Stimulated activated CD8-positive, alpha-beta memory T cell treated with anti-CD3 and anti-CD28 coated beads, Interleukin-15, amount 100 ng/mL, for 48 hours (primary cell): Measurements from ENCODE around the gene PIKFYVE.
"Not testable (repeated sequence)": the region's sequence is repeated elsewhere in the genome, so short reads cannot be mapped to it uniquely, and the experiment has no call there.

Experiments used
- DNase-seq, 2 donors: peaks; one replicate each; pipeline ENCODE4 v3.0.0-alpha.2; 2020; ENCODE audit warnings: low read depth in 2 of 2

PIKFYVE gene

GRCh38 chr2:208297961-208298360, 31.9 kb downstream of the PIKFYVE start:
- no peak for DNase-seq

GRCh38 chr2:208300847-208301618, 35.0 kb downstream of the PIKFYVE start:
- no peak for DNase-seq

GRCh38 chr2:208304157-208304556, 38.1 kb downstream of the PIKFYVE start:
- DNase-seq: no peak

DNA sequence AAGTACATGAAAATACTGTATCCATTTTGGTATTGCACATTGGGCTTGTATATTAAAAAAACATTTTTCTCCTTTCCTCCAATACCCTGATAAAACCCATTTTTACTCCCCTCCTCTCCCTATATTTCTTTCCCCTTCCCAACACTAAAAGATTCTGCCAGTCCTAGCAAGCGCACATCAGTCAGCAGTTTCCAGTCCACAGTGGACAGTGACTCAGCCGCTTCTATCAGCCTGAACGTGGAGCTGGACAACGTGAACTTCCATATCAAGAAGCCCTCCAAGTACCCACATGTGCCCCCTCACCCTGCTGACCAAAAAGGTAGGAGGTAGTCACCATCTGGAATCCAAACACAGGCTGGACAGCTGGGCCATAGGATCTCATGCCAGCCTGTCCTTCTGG, 38.6 kb downstream of the PIKFYVE start:
- DNase-seq: no peak

- no peak for DNase-seq
Observed at GRCh38 chr2:208306291-208306690, 40.2 kb downstream of the PIKFYVE start.

- no peak for DNase-seq
Observed at GRCh38 chr2:208311321-208311720, 45.3 kb downstream of the PIKFYVE start.

DNA sequence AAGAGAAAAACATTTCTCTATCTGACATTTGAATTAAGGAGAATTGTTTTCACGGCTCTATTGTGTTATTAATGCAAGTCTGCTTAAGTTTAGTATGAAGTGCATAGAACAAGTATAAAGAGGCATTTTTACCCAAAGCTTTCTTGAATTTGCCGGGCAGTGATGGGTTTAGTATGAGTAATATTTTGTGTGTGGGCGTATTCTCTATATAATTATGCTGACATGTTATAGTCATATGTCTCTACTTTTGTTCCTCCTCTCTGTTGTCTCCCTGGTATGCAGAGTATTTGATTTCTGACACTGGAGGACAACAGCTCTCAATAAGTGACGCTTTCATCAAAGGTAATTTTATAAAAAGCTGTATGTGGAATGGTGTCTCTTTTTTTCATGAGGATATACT, 45.9 kb downstream of the PIKFYVE start:
- no peak for DNase-seq

DNA sequence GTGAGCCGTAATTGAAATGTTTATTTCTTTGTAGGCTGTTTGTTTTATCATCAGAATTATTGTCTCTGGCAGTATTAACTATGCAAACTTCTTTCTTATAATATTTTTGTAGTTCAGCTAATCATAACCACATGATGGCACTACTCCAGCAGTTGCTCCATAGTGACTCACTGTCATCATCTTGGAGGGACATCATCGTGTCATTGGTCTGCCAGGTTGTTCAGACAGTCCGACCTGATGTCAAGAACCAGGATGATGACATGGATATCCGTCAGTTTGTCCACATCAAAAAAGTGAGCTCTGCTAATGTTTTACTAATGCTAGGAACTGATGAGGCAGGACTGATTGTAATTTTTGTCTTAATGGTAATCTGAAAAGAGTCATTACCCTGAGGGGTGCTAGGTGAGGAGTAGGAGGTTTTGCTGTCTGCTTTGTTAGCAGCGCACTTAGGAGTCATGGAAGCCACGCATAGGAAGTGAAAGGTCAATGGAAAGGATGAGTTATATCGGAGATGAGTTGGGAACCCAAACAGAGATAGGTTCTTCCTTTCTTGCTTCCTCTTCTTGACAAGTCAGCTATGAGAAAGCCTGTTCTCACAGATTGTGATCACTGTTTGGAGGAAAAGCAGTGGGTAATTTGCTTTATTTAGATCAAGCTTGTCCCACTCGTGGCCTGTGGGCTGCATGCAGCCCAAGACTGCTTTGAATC, 49.2 kb downstream of the PIKFYVE start:
- DNase-seq: no peak

GRCh38 chr2:208318127-208318526, 52.1 kb downstream of the PIKFYVE start:
- no peak for DNase-seq

- no peak for DNase-seq
Observed at GRCh38 chr2:208319391-208319790, 53.3 kb downstream of the PIKFYVE start.

- DNase-seq: no peak
Observed at GRCh38 chr2:208320686-208321085, 54.6 kb downstream of the PIKFYVE start.

DNA sequence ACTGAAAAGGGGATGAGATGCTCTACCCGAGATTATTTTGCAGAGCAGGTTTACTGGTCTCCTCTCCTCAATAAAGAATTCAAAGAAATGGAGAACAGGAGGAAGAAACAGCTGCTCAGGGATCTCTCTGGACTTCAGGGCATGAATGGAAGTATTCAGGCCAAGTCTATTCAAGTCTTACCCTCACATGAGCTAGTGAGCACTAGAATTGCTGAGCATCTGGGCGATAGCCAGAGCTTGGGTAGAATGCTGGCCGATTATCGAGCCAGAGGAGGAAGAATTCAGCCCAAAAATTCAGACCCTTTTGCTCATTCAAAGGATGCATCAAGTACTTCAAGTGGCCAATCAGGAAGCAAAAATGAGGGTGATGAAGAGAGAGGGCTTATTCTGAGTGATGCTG, 60.0 kb downstream of the PIKFYVE start:
- DNase-seq: no peak

- no peak for DNase-seq
Observed at GRCh38 chr2:208329485-208329884, 63.4 kb downstream of the PIKFYVE start.

DNA sequence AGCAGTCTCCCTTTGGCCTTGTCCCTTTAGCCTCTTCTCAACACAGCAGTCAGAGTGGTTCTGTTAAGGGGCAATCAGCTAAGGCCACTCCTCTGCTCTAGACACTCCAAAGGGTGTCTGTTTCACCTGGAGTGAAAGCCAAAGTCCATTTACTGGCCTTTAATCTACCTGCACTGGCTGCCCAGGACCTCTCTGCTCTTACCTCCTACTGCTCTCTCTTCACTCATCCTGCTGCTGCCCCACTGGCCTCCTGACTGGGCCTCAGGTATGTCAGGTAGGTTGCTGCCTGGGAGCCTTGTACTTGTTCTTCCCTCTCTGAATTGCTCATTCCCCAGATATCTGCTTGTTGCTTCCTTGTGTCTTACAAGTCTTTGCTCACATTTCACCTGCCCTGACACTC, 68.2 kb downstream of the PIKFYVE start:
- no peak for DNase-seq

- DNase-seq: no peak
Observed at GRCh38 chr2:208346756-208347155, 80.7 kb downstream of the PIKFYVE start.

- DNase-seq: no peak
Observed at GRCh38 chr2:208350610-208351009, 84.6 kb downstream of the PIKFYVE start.

DNA sequence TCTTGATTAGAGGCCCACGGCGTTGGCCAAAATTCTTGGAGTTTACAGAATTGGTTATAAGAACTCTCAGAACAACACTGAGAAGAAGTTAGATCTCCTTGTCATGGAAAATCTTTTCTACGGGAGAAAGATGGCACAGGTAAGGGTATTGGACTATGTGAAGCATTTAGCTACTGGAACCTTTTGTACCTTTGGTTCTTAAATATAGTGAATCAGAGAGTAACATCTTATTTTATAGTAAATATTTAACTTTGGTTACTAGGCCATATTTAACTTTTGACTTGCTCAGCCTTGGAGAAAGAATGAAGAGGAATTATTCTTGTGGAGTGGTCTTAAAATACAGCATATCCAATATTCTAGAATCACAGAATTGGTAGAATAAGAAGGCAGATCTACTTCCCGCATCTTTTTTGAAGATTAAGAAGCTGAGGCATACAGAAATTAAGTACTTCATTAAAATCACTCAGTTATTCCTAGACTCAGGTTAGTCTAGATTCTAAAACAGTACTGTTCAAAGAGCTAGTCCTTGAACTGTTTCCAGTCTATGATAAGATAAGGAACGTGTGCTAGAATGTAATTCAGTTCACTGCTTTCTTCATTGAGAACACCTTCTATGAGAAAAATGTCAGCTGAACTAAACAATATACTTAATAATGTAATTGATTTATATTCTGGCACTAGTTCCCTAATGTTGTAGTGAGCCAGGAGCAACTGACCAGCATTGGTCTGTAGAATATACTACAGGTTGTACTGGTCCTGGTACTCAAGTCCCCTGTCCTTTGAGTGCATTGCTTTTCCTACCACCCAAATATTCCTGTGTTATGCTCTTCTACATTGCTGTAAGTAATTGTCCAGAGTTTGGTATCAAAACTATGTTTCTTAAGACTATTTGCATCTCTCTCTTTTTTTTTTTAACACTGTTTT, 86.9 kb downstream of the PIKFYVE start:
- no peak for DNase-seq

DNA sequence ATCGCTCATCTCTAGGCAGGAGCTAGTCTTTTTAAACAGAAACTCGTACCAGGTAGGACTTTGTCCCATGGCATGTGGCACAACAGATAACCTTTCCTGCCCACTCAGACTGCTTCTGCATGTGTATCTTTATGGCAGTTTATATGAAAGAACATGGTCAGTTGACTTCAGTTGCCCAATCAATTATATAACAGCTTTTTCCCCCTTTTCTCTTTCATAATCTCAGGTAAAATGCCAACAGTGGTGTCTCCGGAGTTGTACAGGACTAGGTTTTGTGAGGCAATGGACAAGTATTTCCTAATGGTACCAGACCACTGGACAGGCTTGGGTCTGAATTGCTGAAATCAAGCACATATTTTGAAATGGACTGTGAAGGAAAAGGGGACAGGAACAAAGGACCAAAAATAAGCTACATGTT, 88.9 kb downstream of the PIKFYVE start:
- no peak for DNase-seq

DNA sequence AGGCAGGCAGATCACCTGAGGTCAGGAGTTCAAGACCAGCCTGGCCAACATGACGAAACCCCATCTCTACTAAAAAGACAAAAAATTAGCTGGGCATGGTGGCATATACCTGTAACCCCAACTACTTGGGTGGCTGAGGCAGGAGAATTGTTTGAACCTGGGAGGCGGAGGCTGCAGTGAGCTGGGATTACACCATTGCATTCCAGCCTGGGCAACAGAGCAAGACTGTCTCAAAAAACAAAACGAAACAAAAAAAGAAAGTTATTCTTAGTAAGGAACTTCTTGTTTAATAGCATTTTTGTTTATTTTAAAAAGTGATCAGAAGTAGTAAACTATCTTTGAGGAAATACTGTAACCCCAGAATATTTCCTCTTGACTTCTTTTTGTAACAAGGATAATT, 90.4 kb downstream of the PIKFYVE start:
- not testable (repeated sequence) for DNase-seq

- no peak for DNase-seq
Observed at GRCh38 chr2:208356846-208357574, 91.0 kb downstream of the PIKFYVE start.

DNA sequence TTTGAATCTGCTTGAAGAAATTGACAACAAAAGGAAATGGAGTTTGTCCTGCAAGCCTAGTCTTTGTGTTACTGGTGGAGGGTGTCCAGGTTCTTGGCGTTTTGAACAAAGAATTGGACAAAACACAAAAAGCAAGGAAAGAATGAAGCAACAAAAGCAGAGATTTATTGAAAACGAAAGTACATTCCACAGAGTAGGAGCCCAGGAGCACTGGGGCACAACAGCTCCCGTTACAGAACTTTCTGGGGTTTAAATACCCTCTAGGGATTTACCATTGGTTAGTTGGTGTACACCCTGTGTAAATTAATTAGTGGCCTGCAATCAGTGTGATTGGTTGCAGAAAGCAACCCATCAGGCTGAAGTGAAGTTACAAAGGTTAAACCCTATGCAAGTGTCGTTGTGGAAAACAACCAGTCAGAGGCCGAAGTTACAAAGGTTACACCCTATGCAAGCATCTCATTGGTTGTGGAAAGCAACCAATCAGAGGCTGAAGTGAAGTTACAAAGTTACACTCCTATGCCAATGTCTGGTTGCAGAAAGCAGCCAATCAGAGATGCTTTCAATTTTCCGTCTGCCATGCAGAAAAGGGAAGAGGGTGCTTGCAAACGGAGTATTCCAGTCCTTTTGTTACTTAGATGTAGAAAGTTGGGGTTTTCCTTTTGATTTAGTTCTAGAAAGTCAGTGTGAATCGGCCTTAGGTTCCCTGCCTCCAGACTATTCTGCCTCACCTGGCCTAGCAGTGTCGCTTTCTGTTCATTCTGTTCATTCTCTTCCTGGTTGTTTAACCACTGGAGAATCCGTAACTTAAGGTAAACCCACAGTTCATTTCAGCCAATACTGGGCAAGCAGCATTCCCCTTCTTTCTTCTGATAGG, 92.9 kb downstream of the PIKFYVE start:
- no peak for DNase-seq
